Ascending aorta (tissue), 2 donors: Measurements from ENCODE around the gene PXDN. TPM values are rescaled to one million over a fixed set of nuclear protein-coding genes. Genes with fewer than 3 reads are reported as not detected.

Experiments
- DNase-seq, 2 donors: peaks; one replicate each; pipeline ENCODE4 v3.0.0-alpha.2; 2019; ENCODE audit warnings: low spot score in 2 of 2
- H3K27ac ChIP-seq, 2 donors: fragments of 200-600 bp; sonication (generic); one replicate each; pipeline ENCODE4 v1.5.1; 2016 to 2017; ENCODE audit warnings: mild to moderate bottlenecking in 1 of 2
- H3K27me3 ChIP-seq: fragments of 200-600 bp; sonication (generic); one replicate; pipeline ENCODE4 v1.5.1; 2017
- H3K36me3 ChIP-seq, 2 donors: fragments of 200-600 bp; sonication (generic); one replicate each; pipeline ENCODE4 v1.5.1; 2016
- H3K4me1 ChIP-seq, 2 donors: fragments of 200-600 bp; sonication (generic); one replicate each; pipeline ENCODE4 v1.5.1; 2016 to 2017; ENCODE audit warnings: mild to moderate bottlenecking in 1 of 2
- H3K4me3 ChIP-seq, 2 donors: fragments of 200-600 bp; sonication (generic); one replicate each; pipeline ENCODE4 v1.5.1; 2016 to 2017; ENCODE audit warnings: mild to moderate bottlenecking in 1 of 2
- H3K9me3 ChIP-seq, 2 donors: fragments of 200-600 bp; sonication (generic); one replicate each; pipeline ENCODE4 v1.5.1; 2016
- intact Hi-C: fragments of 100-400 bp; cut with DNase I; formaldehyde crosslinking; loops from one replicate; pipeline ENCODE4 v1.15.1; 2023
- total RNA-seq: library from RNA; depleted of rRNA; stranded (reverse); fragments of >200 nt; gene quantifications from one replicate; pipeline ENCODE4 v1.1.0, GENCODE V29; 2016
- TF ChIP-seq, protein P1 (sequence below), 3 experiments: fragments of 200-600 bp in 2 of 3; fragments of 450-650 bp in 1 of 3; sonication (generic) in 2 of 3; IDR thresholded peaks; one replicate each; pipeline ENCODE4 v1.5.1; 2016 to 2019; ENCODE audit warnings: antibody characterized with exemption in 3 of 3, mild to moderate bottlenecking in 1 of 3, moderate library complexity in 1 of 3

PXDN gene
- total RNA-seq, 1 donor from 2014 or later, result 188 TPM

DNA sequence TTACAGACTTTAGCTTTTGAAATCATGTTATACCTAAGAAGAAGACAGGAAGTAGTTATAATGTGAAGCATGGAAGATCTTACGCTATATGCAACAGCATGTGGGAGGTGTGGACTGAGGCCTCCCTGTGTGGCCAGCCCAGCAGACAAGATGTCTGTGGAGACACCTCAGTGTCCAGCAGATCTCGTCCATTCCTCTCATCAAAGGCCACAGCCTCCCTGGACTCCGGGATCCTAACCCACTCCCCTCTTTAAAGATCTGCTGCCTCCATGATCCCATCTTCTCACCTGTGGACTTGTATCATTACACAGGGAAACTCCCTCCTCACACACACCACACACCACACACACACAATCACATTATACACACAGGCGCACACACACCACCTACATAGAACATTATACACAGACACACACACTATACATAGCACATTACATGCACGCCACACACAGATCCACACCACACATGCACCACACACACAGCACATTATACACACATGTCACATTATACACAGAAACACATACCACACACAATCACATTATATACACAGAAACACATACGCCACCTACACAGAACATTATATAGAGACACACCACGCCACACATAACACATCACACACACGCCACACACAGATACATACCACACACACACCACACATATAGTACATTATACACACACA, 89.5 kb downstream of the PXDN start:
- DNase-seq, result peak in 1 of 2 donors; percentile 63
- TF ChIP-seq, protein P1, sequence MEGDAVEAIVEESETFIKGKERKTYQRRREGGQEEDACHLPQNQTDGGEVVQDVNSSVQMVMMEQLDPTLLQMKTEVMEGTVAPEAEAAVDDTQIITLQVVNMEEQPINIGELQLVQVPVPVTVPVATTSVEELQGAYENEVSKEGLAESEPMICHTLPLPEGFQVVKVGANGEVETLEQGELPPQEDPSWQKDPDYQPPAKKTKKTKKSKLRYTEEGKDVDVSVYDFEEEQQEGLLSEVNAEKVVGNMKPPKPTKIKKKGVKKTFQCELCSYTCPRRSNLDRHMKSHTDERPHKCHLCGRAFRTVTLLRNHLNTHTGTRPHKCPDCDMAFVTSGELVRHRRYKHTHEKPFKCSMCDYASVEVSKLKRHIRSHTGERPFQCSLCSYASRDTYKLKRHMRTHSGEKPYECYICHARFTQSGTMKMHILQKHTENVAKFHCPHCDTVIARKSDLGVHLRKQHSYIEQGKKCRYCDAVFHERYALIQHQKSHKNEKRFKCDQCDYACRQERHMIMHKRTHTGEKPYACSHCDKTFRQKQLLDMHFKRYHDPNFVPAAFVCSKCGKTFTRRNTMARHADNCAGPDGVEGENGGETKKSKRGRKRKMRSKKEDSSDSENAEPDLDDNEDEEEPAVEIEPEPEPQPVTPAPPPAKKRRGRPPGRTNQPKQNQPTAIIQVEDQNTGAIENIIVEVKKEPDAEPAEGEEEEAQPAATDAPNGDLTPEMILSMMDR (IDR thresholded peaks at IDR 0.05), result no peak
- no peak overlapping the region for H3K4me3 ChIP-seq
- H3K36me3 ChIP-seq, result peaks cover 2 to 16% of the 10 kb centered on the region in 2 donors
- H3K9me3 ChIP-seq, result no peaks in the 10 kb centered on the region
- H3K27ac ChIP-seq, result peak overlapping the region; percentile 94 to 97
- H3K4me1 ChIP-seq, result peaks cover 22 to 56% of the 10 kb centered on the region in 2 donors
- intact Hi-C loops, result loop anchor here (2.0 to 10.0 kb wide), 2 partner anchors 20 to 1810 kb away; no protein-coding TSS in a partner anchor
- H3K27me3 ChIP-seq, result no peaks in the 10 kb centered on the region

DNA sequence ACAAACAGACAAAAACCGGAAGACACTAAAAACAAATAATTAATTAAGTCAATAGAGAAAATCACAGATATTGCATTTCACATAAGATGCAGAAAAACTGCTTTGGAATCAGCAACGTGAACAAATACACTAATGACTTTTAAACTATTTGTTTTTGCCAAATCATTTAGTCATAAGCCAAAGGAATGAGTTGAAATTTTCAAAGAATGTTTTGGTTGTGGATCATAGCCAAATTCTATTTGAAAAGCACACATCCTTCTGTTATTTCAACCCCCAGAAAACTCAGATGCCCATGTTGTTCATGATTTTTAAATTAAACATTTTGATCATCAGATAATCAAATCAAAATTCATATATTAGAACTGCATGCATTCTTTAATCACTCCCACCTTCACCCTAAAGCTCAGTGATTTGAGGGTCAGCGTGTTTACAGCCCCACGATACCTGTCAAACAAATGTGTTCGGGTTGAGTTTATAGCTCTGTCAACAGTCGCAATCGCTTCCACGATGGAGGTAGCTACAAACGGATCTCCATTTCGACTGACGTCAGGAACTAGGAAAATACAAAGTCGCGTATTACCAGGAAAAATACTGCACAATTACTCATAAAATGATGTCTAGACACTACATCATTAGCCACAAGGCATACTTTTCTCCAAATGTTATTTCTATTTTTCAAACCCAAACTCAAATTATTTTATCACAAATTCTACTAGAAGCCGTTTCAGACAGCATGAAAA, 90.2 kb downstream of the PXDN start:
- TF ChIP-seq, protein P1 (IDR thresholded peaks at IDR 0.05), result no peak
- Histone ChIP-seq H3K4me1 (peaks cover 22 to 56% of the 10 kb centered on the region in 2 donors), H3K36me3 (peaks cover 1 to 14% of the 10 kb centered on the region in 2 donors), H3K27ac (peak overlapping the region; percentile 94 to 97), H3K4me3 (peak overlapping the region; percentile 1 to 15), H3K27me3 (no peaks in the 10 kb centered on the region), H3K9me3 (no peaks in the 10 kb centered on the region)
- DNase-seq, result peak in 1 of 2 donors; percentile 79
- intact Hi-C loops, result loop anchor here (2.0 to 10.0 kb wide), 6 partner anchors 21 to 1811 kb away; no protein-coding TSS in a partner anchor

DNA sequence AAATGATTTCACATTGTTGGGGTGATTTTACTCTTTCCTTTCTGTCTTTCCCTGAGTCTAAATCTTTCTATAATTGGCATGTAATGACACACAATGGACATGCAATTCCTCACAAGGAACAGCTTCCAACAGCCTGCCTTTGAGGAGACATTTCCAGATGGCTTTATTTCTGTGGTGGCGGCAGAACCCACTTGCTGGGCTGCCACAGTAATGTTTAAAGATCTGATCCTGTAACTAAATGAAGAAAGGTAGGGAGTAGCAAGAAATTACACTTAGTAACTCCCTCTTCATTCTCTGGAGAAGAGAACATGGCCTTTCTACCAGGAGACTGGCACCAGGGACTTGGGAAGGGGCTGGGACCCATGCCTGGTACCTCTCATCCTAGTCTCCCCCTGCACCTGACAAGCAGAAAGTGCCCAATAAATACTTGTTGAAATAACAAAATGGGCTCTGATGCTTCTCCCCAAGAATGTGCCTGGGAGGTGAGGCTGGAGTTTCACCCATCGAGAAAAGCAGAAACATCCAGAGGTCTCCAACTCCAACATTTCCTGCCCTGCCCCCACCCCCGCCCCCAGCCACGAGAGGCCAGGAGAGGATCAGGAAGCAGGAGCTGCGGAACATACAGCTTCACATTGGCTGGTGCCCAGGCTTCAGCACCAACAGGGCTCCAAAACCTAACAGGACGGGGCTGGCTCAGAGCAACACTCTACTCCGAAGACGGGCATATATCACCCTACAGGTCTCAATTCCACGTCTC, 92.1 kb downstream of the PXDN start:
- peaks cover 20 to 23% of the 10 kb centered on the region in 2 donors for H3K36me3 ChIP-seq
- DNase-seq, result no peak
- H3K4me3 ChIP-seq, result peak overlapping the region in 1 of 2 donors; percentile 6
- peak overlapping the region; percentile 94 to 97 for H3K27ac ChIP-seq
- no peaks in the 10 kb centered on the region for H3K27me3 ChIP-seq
- no peaks in the 10 kb centered on the region for H3K9me3 ChIP-seq
- TF ChIP-seq, protein P1 (IDR thresholded peaks at IDR 0.05), result no peak
- intact Hi-C loops, result loop anchor here (2.0 to 10.0 kb wide), 5 partner anchors 23 to 1813 kb away; no protein-coding TSS in a partner anchor
- peaks cover 22 to 56% of the 10 kb centered on the region in 2 donors for H3K4me1 ChIP-seq

DNA sequence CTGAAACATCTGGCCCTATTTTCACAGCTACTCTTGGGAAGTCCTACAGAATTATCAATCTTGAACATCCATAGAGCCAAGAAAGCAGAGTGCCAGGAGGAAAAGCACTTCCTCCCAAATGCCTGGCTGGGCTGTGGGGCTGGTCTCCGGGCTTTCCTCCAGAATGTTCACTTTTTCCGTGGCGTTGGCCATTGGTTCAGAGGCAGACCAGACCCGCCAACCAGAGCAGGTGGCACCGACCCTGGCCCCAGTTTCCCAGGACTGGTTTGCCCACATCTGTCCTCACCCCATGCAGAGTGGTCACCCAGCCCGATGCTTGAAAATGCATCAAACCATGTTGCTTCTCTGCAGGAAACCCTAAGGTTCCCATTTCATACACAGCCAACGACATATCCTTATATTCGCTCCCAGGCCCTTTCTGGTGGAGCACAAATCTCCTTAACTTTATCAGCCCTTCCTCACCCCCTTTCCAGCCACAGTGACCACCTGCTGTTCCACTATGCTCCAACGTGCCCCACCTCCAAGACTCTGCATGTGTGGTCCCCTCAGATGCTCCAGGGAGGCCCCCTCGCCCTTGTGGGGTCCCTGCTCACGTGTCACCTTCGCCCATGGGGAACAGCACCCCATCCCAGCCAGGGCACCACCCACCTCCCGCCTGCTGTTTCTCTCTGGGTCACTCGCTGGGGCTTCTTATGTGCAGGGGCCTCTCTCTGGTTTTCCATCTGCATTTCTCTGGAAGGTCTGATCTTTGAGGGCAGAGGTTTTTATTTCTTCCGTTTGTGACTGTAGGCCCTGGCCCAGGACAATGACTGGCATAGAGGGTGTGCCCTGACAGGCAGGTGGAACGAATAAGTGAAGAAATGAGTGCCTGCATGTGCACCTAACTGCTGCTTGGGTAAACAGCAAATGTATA, 92.9 kb downstream of the PXDN start:
- Histone ChIP-seq H3K9me3 (no peaks in the 10 kb centered on the region), H3K27ac (peak overlapping the region; percentile 94 to 97), H3K4me1 (peaks cover 19 to 48% of the 10 kb centered on the region in 2 donors), H3K27me3 (no peaks in the 10 kb centered on the region), H3K36me3 (peaks cover 24 to 29% of the 10 kb centered on the region in 2 donors), H3K4me3 (no peak overlapping the region)
- intact Hi-C loops, result loop anchor here (1.0 to 10.0 kb wide), 6 partner anchors 8 to 1813 kb away; no protein-coding TSS in a partner anchor
- no peak for DNase-seq
- TF ChIP-seq, protein P1 (IDR thresholded peaks at IDR 0.05), result no peak
